Endothelial cell of umbilical vein (primary cell): Measurements from ENCODE around the gene MYL3. TPM values are rescaled to one million over a fixed set of nuclear protein-coding genes. Genes with fewer than 3 reads are reported as not detected.

ENCODE experiments used
- BruUV-seq: library from RNA; stranded (reverse); fragments of 400-500 nt; replicated peaks from 2 replicates; lab custom pipeline; 2021; lab: Mats Ljungman, UMichigan
- CTCF ChIA-PET: fragments of 300-600, 350-600 bp; sonication (Branson Sonifier 250); formaldehyde crosslinking; loops from one replicate; lab custom pipeline; 2021; ENCODE audit warnings: antibody characterized with exemption, inconsistent platforms; lab: Charles Lee
- POLR2A ChIA-PET: fragments of 300-600, 350-600 bp; sonication (Branson Sonifier 250); formaldehyde crosslinking; loops from one replicate; lab custom pipeline; 2021; ENCODE audit warnings: antibody characterized with exemption, inconsistent platforms; lab: Charles Lee
- DNase-seq: peaks from one replicate; pipeline ENCODE4 v3.0.0-alpha.2; 2011; ENCODE audit warnings: low read depth, low spot score
- FAIRE-seq: peaks from 2 replicates; lab custom pipeline; 2011; peaks lifted over from hg19 to GRCh38; lab: Jason Lieb, UNC
- H2AFZ ChIP-seq: 2 replicates; pipeline ENCODE4 v1.6.0; 2012; ENCODE audit warnings: low read depth, low read length, control low read depth, inconsistent platforms
- H3K27ac ChIP-seq: 2 replicates; pipeline ENCODE4 v1.5.1; 2011; ENCODE audit warnings: low read depth, mild to moderate bottlenecking, control low read depth, low read length, moderate library complexity; ENCODE audit not compliant: insufficient read depth
- H3K27me3 ChIP-seq, 2 experiments: 2 replicates each; pipeline versions ENCODE4 v1.6.0 to v1.6.1; 2011; ENCODE audit warnings: low read length in 2 of 2, mixed read lengths in 1 of 2; ENCODE audit not compliant: control insufficient read depth in 2 of 2, insufficient read depth in 2 of 2
- H3K36me3 ChIP-seq, 2 experiments: 2 replicates in 1 of 2; 3 replicates in 1 of 2; pipeline ENCODE4 v1.5.1; 2011; ENCODE audit warnings: low read length in 2 of 2, mild to moderate bottlenecking in 1 of 2, moderate library complexity in 1 of 2; ENCODE audit not compliant: control insufficient read depth in 2 of 2, insufficient read depth in 2 of 2; ENCODE audit errors: extremely low read depth in 1 of 2
- H3K4me1 ChIP-seq: 3 replicates; pipeline ENCODE4 v1.5.1; 2011; ENCODE audit warnings: mild to moderate bottlenecking, low read length; ENCODE audit not compliant: control insufficient read depth, insufficient read depth; ENCODE audit errors: extremely low read depth
- H3K4me2 ChIP-seq: 2 replicates; pipeline ENCODE4 v1.6.1; 2011; ENCODE audit warnings: low read length, control low read depth, mixed read lengths; ENCODE audit not compliant: insufficient read depth
- H3K4me3 ChIP-seq, 3 experiments: fragments of 200-600 bp in 1 of 3; sonication (generic), shearing (Covaris generic) in 1 of 3; replicated peaks in 1 of 3; 2 replicates each; pipeline ENCODE4 v1.5.1; 2011 to 2016; ENCODE audit warnings: control low read depth in 3 of 3, low read length in 3 of 3, mild to moderate bottlenecking in 2 of 3, inconsistent platforms in 1 of 3, low read depth in 1 of 3, moderate library complexity in 1 of 3; ENCODE audit not compliant: insufficient read depth in 1 of 3
- H3K79me2 ChIP-seq: 2 replicates; pipeline ENCODE4 v1.6.0; 2012; ENCODE audit warnings: low read length, inconsistent platforms; ENCODE audit not compliant: control insufficient read depth, insufficient read depth
- H3K9ac ChIP-seq: replicated peaks from 2 replicates; pipeline ENCODE3; 2011; ENCODE audit warnings: low read length, control low read depth; ENCODE audit not compliant: insufficient read depth; ENCODE audit errors: extremely low read depth
- H3K9me1 ChIP-seq: replicated peaks from 3 replicates; pipeline ENCODE4 v1.6.0; 2011; ENCODE audit warnings: mild to moderate bottlenecking, low read length; ENCODE audit not compliant: control insufficient read depth, insufficient read depth; ENCODE audit errors: extremely low read depth
- H3K9me3 ChIP-seq: replicated peaks from 2 replicates; pipeline ENCODE4 v1.5.1; 2012; ENCODE audit warnings: low read length, inconsistent platforms; ENCODE audit not compliant: control insufficient read depth, insufficient read depth
- H4K20me1 ChIP-seq: replicated peaks from 2 replicates; pipeline ENCODE3; 2011; ENCODE audit warnings: mild to moderate bottlenecking, low read length; ENCODE audit not compliant: control insufficient read depth, insufficient read depth; ENCODE audit errors: extremely low read depth
- CTCF ChIP-seq, 2 donors: IDR thresholded peaks; 1 replicate in 1 of 2; 2 replicates in 1 of 2; pipeline ENCODE4 v1.5.1; 2011; ENCODE audit warnings: low read length in 2 of 2, mild to moderate bottlenecking in 2 of 2, moderate library complexity in 2 of 2, control low read depth in 1 of 2, inconsistent platforms in 1 of 2, low read depth in 1 of 2; ENCODE audit not compliant: insufficient read depth in 1 of 2; ENCODE audit errors: extremely low read depth in 1 of 2
- EZH2 ChIP-seq: IDR thresholded peaks from 2 replicates; pipeline ENCODE4 v1.6.1; 2012; ENCODE audit warnings: borderline replicate concordance, low read depth, mild to moderate bottlenecking, moderate library complexity, low read length, inconsistent platforms; ENCODE audit not compliant: severe bottlenecking
- FOS ChIP-seq: IDR thresholded peaks from 2 replicates; pipeline ENCODE4 v1.6.1; 2011; ENCODE audit warnings: mild to moderate bottlenecking, low read length, moderate library complexity, borderline replicate concordance; ENCODE audit not compliant: insufficient read depth
- GATA2 ChIP-seq: IDR thresholded peaks from 2 replicates; pipeline ENCODE4 v1.7.0; 2011; ENCODE audit warnings: low read depth, mild to moderate bottlenecking, moderate library complexity, mixed read lengths, low read length; ENCODE audit not compliant: insufficient read length, insufficient read depth
- JUN ChIP-seq: IDR thresholded peaks from 2 replicates; pipeline ENCODE4 v1.6.1; 2011; ENCODE audit warnings: borderline replicate concordance, low read depth; ENCODE audit not compliant: insufficient read length, insufficient read depth
- MAX ChIP-seq: IDR thresholded peaks from 2 replicates; pipeline ENCODE4 v1.6.1; 2011; ENCODE audit not compliant: insufficient read depth, insufficient read length
- MYC ChIP-seq: IDR thresholded peaks from one replicate; pipeline ENCODE4 v1.6.1; 2011; ENCODE audit warnings: mild to moderate bottlenecking, low read depth, low read length
- POLR2A ChIP-seq: IDR thresholded peaks from 2 replicates; pipeline ENCODE4 v1.6.1; 2012; ENCODE audit warnings: low read depth, mild to moderate bottlenecking, control low read depth, low read length
- POLR2AphosphoS5 ChIP-seq: IDR thresholded peaks from 2 replicates; pipeline ENCODE4 v1.6.1; 2012; ENCODE audit warnings: low read depth, mild to moderate bottlenecking, control low read depth, low read length, moderate library complexity; ENCODE audit not compliant: insufficient read depth
- dilution Hi-C: fragments of 300-500 bp; cut with MboI; formaldehyde crosslinking; loops from one replicate; pipeline ENCODE4 v1.15.0; 2019; ENCODE audit warnings: low sequenced_read_pairs; ENCODE audit not compliant: extremely low pct_ligation_motif_present
- intact Hi-C: fragments of 100-400 bp; cut with micrococcal nuclease; formaldehyde crosslinking; loops from one replicate; pipeline ENCODE4 v1.10.0; 2022
- polyA plus RNA-seq, 4 experiments: library from polyadenylated mRNA; depleted of rRNA in 3 of 4; stranded (reverse) in 3 of 4; unstranded in 1 of 4; fragments of >200 nt; gene quantifications; 2 replicates each; pipeline versions ENCODE4 v1.2.1 to v1.2.3, GENCODE V29; 2011 to 2012; ENCODE audit warnings: missing spikeins in 1 of 4
- total RNA-seq: library from RNA; stranded (reverse); gene quantifications from 2 replicates; pipeline ENCODE4 v1.2.3, GENCODE V29; 2021

The MYL3 gene
- total and polyA plus RNA-seq, 2 donors (not counting 3 experiments of a cell fraction or from before 2014, with no cell fraction given), result not detected

GRCh38 chr3:46908294-46908985, 45.2 kb upstream of the MYL3 start:
- intact Hi-C loops (no loop called here), dilution Hi-C loops (no loop called here)
- DNase-seq (peak; percentile 84), FAIRE-seq (peak; percentile 84)
- H3K9me1 ChIP-seq, result no peaks in the 10 kb centered on the region
- no peaks in the 10 kb centered on the region for H3K79me2 ChIP-seq
- H3K4me3 ChIP-seq, result no peak overlapping the region
- H3K9ac ChIP-seq, result no peak overlapping the region
- TF ChIP-seq CTCF (IDR thresholded peaks at IDR 0.05; ENCODE audit: extremely low read depth in 1 of 2, insufficient read depth in 1 of 2, low read depth in 1 of 2, low read length in 2 of 2) (peak in 1 of 2 donors; percentile 22), POLR2AphosphoS5 (no peak), MAX (peak; percentile 4)
- POLR2A ChIA-PET, result no interaction called here
- CTCF ChIA-PET, result interaction anchor here (0.6 to 2.5 kb wide), 18 partner anchors 8 to 420 kb away, joined by 3 to 55 read pairs (median 9); partner anchors contain the start of genes CCDC12, PRSS50 and TMIE
- no peak overlapping the region for H3K27ac ChIP-seq
- no peaks in the 10 kb centered on the region for H3K27me3 ChIP-seq
- no peak overlapping the region for H2AFZ ChIP-seq
- no TSS peak for BruUV-seq
- no peaks in the 10 kb centered on the region for H3K9me3 ChIP-seq
- no peaks in the 10 kb centered on the region for H4K20me1 ChIP-seq
- H3K4me1 ChIP-seq, result peaks cover 10% of the 10 kb centered on the region
- H3K4me2 ChIP-seq, result no peak overlapping the region
- H3K36me3 ChIP-seq, result no peaks in the 10 kb centered on the region

- ChIA-PET POLR2A (no interaction called here), CTCF (interaction anchor here (2.1 to 2.5 kb wide), 5 partner anchors 36 to 205 kb away, joined by 22 to 55 read pairs (median 27); partner anchors contain the start of gene TMIE)
- dilution Hi-C loops, result no loop called here
- no peaks in the 10 kb centered on the region for H3K36me3 ChIP-seq
- H3K9me3 ChIP-seq, result no peaks in the 10 kb centered on the region
- no peak overlapping the region for H2AFZ ChIP-seq
- no peak for TF ChIP-seq MAX
- no peak for TF ChIP-seq CTCF (IDR thresholded peaks at IDR 0.05; ENCODE audit: extremely low read depth in 1 of 2, insufficient read depth in 1 of 2, low read depth in 1 of 2, low read length in 2 of 2)
- no peak for TF ChIP-seq MYC
- TF ChIP-seq FOS, result no peak
- no peak for TF ChIP-seq GATA2
- TF ChIP-seq POLR2AphosphoS5, result no peak
- no peak for TF ChIP-seq POLR2A
- no peak for TF ChIP-seq EZH2
- TF ChIP-seq JUN, result no peak
- TSS peak; percentile 14 for BruUV-seq
- H3K27ac ChIP-seq, result no peak overlapping the region
- H3K79me2 ChIP-seq, result no peaks in the 10 kb centered on the region
- no peak overlapping the region for H3K4me2 ChIP-seq
- no peaks in the 10 kb centered on the region for H3K9me1 ChIP-seq
- peaks cover 12% of the 10 kb centered on the region for H3K4me1 ChIP-seq
- no peaks in the 10 kb centered on the region for H4K20me1 ChIP-seq
- intact Hi-C loops, result no loop called here
- H3K27me3 ChIP-seq, result no peaks in the 10 kb centered on the region
- H3K9ac ChIP-seq, result no peak overlapping the region
- no peak overlapping the region for H3K4me3 ChIP-seq
- no peak for DNase-seq
- no peak for FAIRE-seq
Observed at GRCh38 chr3:46907960-46908293, 44.7 kb upstream of the MYL3 start.
